Bronchial epithelial cell (primary cell): ENCODE data around the gene KCTD1. TPM values are rescaled to one million over a fixed set of nuclear protein-coding genes. Genes with fewer than 3 reads are reported as not detected.
A peak's percentile ranks its signal among the peaks of the same experiment; 100 is the strongest.

Experiments
- DNase-seq: peaks from one replicate; pipeline ENCODE4 v3.0.0-alpha.2; 2010; ENCODE audit warnings: low read depth
- FAIRE-seq: peaks from 2 replicates; lab custom pipeline; 2011; peaks lifted over from hg19 to GRCh38; lab: Jason Lieb, UNC
- H3K27me3 ChIP-seq: 2 replicates; pipeline ENCODE4 v1.5.1; 2011; ENCODE audit warnings: low read length; ENCODE audit not compliant: control insufficient read depth, insufficient read depth
- H3K36me3 ChIP-seq: 2 replicates; pipeline ENCODE4 v1.5.1; 2011; ENCODE audit warnings: low read length; ENCODE audit not compliant: control insufficient read depth, insufficient read depth
- H3K4me3 ChIP-seq: 2 replicates; pipeline ENCODE4 v1.5.1; 2011; ENCODE audit warnings: mild to moderate bottlenecking, low read depth, low read length, control low read depth
- total RNA-seq: library from RNA; depleted of rRNA; stranded (reverse); fragments of >200 nt; gene quantifications from 2 replicates; pipeline ENCODE4 v1.2.1, GENCODE V29; 2014
- TF ChIP-seq, protein P1 (sequence below): IDR thresholded peaks from 2 replicates; pipeline ENCODE4 v1.5.1; 2011; ENCODE audit warnings: mild to moderate bottlenecking, moderate library complexity, low read length, control low read depth, inconsistent platforms; ENCODE audit not compliant: insufficient read depth, severe bottlenecking

The KCTD1 gene
- total RNA-seq, 1 donor from 2014 or later = 16.6 TPM

DNA sequence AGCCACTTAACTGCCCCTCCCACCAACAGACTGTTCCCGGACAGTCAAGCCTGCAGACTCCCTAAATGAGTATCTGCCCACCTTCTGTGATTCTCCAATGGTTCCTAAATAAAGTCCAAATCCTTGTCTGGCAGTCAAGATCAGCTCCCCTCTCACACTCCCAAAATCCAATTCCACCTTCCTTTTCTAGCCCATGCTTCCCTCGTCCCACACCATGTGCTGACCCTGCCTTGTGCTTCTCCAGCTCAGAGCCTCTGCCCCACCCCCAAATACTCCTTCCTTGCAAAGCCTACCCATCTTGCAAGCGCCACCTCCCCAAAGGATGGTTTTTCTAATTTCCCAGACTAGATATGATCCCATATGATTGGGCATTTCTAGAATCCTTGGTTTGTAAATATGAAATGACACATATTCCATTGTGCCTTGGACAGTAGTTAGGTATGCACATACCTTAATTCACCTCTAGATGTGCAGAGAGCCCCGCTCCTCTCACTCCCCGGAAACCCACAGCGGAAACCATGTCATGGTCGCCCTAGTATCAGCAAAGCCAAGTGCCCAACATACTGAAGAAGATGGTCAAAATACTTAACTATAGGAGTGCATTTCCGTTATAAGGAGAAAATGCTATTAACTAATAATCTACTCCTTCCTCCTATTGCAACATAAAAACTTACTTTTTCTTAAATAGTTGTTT, 97.2 kb downstream of the KCTD1 start:
- Histone ChIP-seq H3K36me3 (peaks cover 7% of the 10 kb centered on the region), H3K4me3 (no peak overlapping the region), H3K27me3 (no peaks in the 10 kb centered on the region)
- FAIRE-seq (no peak), DNase-seq (no peak)
- TF ChIP-seq, protein P1, sequence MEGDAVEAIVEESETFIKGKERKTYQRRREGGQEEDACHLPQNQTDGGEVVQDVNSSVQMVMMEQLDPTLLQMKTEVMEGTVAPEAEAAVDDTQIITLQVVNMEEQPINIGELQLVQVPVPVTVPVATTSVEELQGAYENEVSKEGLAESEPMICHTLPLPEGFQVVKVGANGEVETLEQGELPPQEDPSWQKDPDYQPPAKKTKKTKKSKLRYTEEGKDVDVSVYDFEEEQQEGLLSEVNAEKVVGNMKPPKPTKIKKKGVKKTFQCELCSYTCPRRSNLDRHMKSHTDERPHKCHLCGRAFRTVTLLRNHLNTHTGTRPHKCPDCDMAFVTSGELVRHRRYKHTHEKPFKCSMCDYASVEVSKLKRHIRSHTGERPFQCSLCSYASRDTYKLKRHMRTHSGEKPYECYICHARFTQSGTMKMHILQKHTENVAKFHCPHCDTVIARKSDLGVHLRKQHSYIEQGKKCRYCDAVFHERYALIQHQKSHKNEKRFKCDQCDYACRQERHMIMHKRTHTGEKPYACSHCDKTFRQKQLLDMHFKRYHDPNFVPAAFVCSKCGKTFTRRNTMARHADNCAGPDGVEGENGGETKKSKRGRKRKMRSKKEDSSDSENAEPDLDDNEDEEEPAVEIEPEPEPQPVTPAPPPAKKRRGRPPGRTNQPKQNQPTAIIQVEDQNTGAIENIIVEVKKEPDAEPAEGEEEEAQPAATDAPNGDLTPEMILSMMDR = no peak

DNA sequence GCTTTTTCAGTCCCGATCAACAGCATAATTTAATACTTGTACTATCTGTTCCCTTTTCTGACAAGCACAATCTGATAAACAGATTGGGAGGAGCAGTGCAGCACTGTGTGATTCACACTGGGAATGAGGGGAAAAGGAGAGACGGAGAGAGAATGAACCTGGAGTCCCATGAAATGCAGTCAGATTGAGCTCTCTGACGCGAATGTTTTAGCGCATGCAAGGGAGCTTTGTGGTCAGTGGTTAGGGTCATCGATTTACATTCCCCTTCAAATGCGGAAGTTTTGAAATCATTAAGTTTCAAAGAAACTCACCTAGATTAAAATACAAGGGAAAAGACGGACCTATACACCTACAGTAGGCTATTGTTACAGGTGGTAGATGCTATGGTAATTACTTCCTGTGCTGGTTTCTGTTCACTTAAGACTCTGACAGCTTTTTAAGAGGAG, 99.6 kb downstream of the KCTD1 start:
- Histone ChIP-seq H3K4me3 (no peak overlapping the region), H3K27me3 (no peaks in the 10 kb centered on the region), H3K36me3 (no peaks in the 10 kb centered on the region)
- TF ChIP-seq, protein P1 = no peak
- no peak for DNase-seq
- no peak for FAIRE-seq

DNA sequence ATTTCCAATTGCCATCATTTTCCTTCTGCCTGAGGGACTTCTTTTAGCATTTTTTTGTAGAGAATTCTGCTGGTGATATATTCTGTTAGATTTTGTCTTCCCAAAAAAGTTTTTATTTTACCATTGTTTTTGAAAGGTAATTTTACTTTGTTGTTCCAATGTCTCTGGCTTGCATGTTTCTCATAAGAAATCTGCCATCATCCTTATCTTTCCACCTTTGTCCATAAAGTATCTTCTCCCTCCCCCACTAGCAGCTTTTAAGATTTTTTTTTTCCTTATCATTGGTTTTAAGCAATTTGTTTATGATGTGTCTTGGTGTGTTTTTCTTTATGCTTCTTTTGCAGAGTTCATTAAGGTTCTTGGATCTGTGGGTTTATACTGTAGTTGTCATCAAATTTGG, 104.5 kb downstream of the KCTD1 start:
- DNase-seq (no peak), FAIRE-seq (no peak)
- TF ChIP-seq, protein P1 = no peak
- no peaks in the 10 kb centered on the region for H3K36me3 ChIP-seq
- H3K4me3 ChIP-seq = no peak overlapping the region
- H3K27me3 ChIP-seq = no peaks in the 10 kb centered on the region

DNA sequence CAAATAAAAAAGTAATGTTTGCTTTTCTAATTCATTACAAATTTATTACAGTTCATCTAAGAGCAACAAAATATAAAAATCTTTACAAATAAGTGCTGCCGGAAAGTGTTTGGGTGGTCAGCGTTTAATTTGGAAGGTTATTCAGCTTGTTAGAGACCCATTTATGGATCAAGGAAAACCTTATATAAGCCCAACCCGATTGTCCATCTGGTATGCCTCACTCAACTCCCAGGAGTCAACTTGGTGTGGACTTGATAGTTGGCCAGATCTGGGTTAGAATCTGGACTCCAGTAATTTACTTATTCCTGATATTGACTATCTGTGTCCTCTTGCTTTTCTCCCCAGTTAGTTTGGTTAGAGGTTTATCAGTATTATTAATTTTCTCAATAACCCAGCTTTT, 106.2 kb downstream of the KCTD1 start:
- no peak for FAIRE-seq
- Histone ChIP-seq H3K36me3 (no peaks in the 10 kb centered on the region), H3K27me3 (no peaks in the 10 kb centered on the region), H3K4me3 (no peak overlapping the region)
- TF ChIP-seq, protein P1 = no peak
- no peak for DNase-seq

DNA sequence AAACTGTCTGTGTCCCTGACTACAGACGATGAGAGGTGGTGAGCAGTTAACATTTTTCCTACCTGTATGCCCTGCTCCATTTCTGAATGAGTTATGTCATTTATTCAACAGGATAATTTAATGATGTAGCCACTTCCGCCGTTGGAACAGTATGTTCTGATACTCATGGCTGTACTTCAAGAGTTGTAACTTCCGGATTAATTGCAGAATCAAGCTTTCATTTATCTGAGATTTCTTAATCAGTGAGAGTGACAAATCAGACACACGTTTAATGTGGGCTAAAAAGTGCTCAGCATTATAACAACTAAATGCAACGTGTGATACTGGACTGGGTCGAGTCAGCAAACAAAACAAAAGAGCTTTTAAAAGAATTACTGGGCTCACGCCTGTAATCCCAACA, 107.7 kb downstream of the KCTD1 start:
- Histone ChIP-seq H3K27me3 (no peaks in the 10 kb centered on the region), H3K36me3 (no peaks in the 10 kb centered on the region), H3K4me3 (no peak overlapping the region)
- DNase-seq (peak; percentile 71), FAIRE-seq (no peak)
- TF ChIP-seq, protein P1 = no peak

DNA sequence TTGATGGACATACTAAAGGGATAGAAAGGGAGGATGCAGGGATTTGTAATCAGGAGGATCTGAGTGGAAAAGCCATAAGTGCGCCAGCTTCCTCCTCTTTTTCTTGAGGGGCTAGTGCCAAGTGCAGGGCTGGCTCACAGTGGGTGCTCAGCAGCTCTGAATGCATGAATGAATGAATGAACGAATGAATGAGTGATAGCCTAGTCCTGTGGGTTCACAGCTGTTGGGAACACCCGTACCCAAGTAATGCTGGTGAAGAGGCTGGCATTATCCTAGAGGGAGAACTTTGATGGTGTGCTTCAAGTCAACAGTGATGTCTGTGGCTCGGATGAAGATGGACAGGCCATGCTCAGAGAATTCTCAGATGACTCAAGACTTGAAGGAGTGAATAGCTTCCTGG, 108.8 kb downstream of the KCTD1 start:
- H3K27me3 ChIP-seq = no peaks in the 10 kb centered on the region
- FAIRE-seq (peak; percentile 62), DNase-seq (no peak)
- H3K4me3 ChIP-seq = no peak overlapping the region
- TF ChIP-seq, protein P1 = no peak
- no peaks in the 10 kb centered on the region for H3K36me3 ChIP-seq
